NB4 (cell line): ENCODE results near the gene RGL1.

Source experiments
- CTCF ChIP-seq: IDR thresholded peaks from one replicate; pipeline ENCODE4 v1.5.1; 2012; ENCODE audit warnings: low read depth, low read length
- MAX ChIP-seq: IDR thresholded peaks from 2 replicates; pipeline ENCODE4 v1.6.1; 2011; ENCODE audit warnings: low read depth, low read length
- POLR2A ChIP-seq: IDR thresholded peaks from 2 replicates; pipeline ENCODE4 v1.6.1; 2011; ENCODE audit warnings: mild to moderate bottlenecking; ENCODE audit not compliant: insufficient read length; ENCODE audit errors: extremely low read depth

GRCh38 chr1:183847641-183848040, 42.7 kb downstream of the RGL1 start:
- TF ChIP-seq CTCF = no peak
- no peak for TF ChIP-seq POLR2A
- no peak for TF ChIP-seq MAX
